Suprapubic skin (tissue), 4 donors: ENCODE results near the gene PCMTD2. TPM values are rescaled to one million over a fixed set of nuclear protein-coding genes. Genes with fewer than 3 reads are reported as not detected.

Source experiments
- DNase-seq, 2 donors: peaks; one replicate each; pipeline ENCODE4 v3.0.0-alpha.2; 2019; ENCODE audit warnings: low spot score in 2 of 2
- H3K27ac ChIP-seq: fragments of 200-600 bp; sonication (generic); one replicate; pipeline ENCODE4 v1.5.1; 2019
- H3K27me3 ChIP-seq: fragments of 200-600 bp; sonication (generic); one replicate; pipeline ENCODE4 v1.5.1; 2019
- H3K36me3 ChIP-seq: fragments of 200-600 bp; sonication (generic); one replicate; pipeline ENCODE4 v1.5.1; 2019
- H3K4me1 ChIP-seq: fragments of 200-600 bp; sonication (generic); one replicate; pipeline ENCODE4 v1.5.1; 2019
- H3K4me3 ChIP-seq: fragments of 200-600 bp; sonication (generic); one replicate; pipeline ENCODE4 v1.5.1; 2019; ENCODE audit warnings: mild to moderate bottlenecking
- H3K9me3 ChIP-seq: fragments of 200-600 bp; sonication (generic); one replicate; pipeline ENCODE4 v1.5.1; 2019
- EP300 ChIP-seq: sonication (generic); formaldehyde crosslinking; IDR thresholded peaks from one replicate; pipeline ENCODE4 v1.6.1; 2017; ENCODE audit warnings: antibody characterized with exemption
- POLR2A ChIP-seq, 2 donors: fragments of 450-650 bp; IDR thresholded peaks; one replicate each; pipeline ENCODE4 v1.6.1; 2017; ENCODE audit warnings: antibody characterized with exemption in 2 of 2, mild to moderate bottlenecking in 2 of 2, moderate library complexity in 2 of 2
- POLR2AphosphoS5 ChIP-seq, 3 donors: sonication (generic); formaldehyde crosslinking; IDR thresholded peaks; one replicate each; pipeline ENCODE4 v1.6.1; 2017; ENCODE audit warnings: antibody characterized with exemption in 3 of 3
- WGBS: methylation state at CpG from one replicate; pipeline ENCODE4 v1.1.5; 2018; 5-methylcytosine and 5-hydroxymethylcytosine counted together
- total RNA-seq, 4 donors: library from RNA; depleted of rRNA; stranded (reverse); fragments of >200 nt; gene quantifications; one replicate each; pipeline ENCODE4 v1.1.0, GENCODE V29; 2016
- TF ChIP-seq, protein P1 (sequence below), 2 donors: fragments of 200-600 bp in 1 of 2; fragments of 450-650 bp in 1 of 2; sonication (generic) in 1 of 2; IDR thresholded peaks; one replicate each; pipeline ENCODE4 v1.5.1; 2016 to 2019; ENCODE audit warnings: antibody characterized with exemption in 2 of 2, mild to moderate bottlenecking in 1 of 2, moderate library complexity in 1 of 2

PCMTD2 gene
- total RNA-seq, 4 donors from 2014 or later, result 102 to 245 (median 147) TPM

DNA sequence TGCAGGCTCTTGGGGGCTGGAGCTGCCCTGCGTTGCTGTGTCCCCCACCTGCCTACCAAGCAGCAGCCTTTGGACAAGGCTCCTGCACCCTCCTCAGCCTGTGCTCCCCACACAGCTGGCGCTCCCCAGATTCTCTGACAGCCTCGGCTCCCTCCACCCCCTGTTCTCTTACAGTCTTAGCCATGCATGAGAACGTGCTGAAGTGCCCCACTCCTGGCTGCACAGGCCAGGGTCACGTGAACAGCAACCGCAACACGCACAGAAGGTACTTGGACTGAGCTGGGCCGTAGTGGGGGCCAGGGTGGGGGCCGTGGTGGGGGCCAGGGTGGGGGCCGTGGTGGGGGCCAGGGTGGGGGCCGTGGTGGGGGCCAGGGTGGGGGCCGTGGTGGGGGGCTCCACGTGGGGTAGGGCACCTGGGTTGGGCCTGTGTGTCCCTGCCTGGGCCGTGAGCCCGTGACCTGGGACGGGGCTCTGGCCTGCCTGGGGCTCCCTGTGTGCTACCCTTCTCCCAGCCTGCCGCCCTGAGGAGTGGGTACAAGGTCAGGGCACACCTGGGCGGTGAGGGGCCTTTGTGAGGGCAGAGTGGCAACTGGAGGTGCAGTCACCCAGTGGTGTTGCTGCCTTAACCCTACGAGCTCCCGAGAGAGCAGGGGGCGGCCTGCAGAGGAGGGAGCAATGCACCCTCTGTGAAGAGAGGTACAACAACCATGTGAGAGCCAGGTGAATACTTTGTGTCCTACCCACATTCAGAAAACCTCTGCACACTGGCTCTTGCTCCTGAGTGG is 43.5 kb upstream of the PCMTD2 start:
- H3K27ac ChIP-seq, result no peak overlapping the region
- WGBS, result 86% methylated on average over 1 of the region's 21 CpGs
- no peak for DNase-seq
- no peaks in the 10 kb centered on the region for H3K36me3 ChIP-seq
- no peak overlapping the region for H3K4me3 ChIP-seq
- H3K4me1 ChIP-seq, result peaks cover 11% of the 10 kb centered on the region
- peaks cover 5% of the 10 kb centered on the region for H3K27me3 ChIP-seq
- TF ChIP-seq POLR2AphosphoS5 (IDR thresholded peaks at IDR 0.05) (no peak), EP300 (no peak), POLR2A (IDR thresholded peaks at IDR 0.05) (no peak)
- TF ChIP-seq, protein P1, sequence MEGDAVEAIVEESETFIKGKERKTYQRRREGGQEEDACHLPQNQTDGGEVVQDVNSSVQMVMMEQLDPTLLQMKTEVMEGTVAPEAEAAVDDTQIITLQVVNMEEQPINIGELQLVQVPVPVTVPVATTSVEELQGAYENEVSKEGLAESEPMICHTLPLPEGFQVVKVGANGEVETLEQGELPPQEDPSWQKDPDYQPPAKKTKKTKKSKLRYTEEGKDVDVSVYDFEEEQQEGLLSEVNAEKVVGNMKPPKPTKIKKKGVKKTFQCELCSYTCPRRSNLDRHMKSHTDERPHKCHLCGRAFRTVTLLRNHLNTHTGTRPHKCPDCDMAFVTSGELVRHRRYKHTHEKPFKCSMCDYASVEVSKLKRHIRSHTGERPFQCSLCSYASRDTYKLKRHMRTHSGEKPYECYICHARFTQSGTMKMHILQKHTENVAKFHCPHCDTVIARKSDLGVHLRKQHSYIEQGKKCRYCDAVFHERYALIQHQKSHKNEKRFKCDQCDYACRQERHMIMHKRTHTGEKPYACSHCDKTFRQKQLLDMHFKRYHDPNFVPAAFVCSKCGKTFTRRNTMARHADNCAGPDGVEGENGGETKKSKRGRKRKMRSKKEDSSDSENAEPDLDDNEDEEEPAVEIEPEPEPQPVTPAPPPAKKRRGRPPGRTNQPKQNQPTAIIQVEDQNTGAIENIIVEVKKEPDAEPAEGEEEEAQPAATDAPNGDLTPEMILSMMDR (IDR thresholded peaks at IDR 0.05), result no peak
- H3K9me3 ChIP-seq, result no peaks in the 10 kb centered on the region

DNA sequence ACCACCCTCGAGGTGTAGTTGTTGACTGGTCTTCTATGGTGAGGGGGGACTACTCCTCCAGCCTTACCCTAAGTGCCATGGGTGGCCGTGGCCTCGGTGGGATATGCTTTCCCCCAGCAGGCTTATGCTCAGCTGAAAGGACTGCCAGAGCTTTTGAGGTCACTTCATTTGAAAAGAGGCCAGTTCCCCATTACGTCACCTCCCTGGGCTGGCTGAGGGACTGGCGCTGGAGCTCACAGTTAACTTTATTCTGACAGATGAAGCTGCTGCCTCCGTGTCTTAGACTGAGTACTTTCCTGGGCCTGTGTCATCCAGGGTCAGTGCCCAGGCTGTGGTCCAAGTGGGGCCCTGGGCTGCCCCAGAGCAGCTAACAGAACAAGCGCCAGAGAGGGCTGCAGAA is 42.8 kb upstream of the PCMTD2 start:
- Histone ChIP-seq H3K27ac (no peak overlapping the region), H3K27me3 (peaks cover 5% of the 10 kb centered on the region), H3K9me3 (no peaks in the 10 kb centered on the region), H3K4me3 (no peak overlapping the region), H3K4me1 (peaks cover 15% of the 10 kb centered on the region), H3K36me3 (no peaks in the 10 kb centered on the region)
- TF ChIP-seq POLR2AphosphoS5 (IDR thresholded peaks at IDR 0.05), result no peak
- no peak for DNase-seq
- 37% methylated on average over 2 of the region's 7 CpGs for WGBS

DNA sequence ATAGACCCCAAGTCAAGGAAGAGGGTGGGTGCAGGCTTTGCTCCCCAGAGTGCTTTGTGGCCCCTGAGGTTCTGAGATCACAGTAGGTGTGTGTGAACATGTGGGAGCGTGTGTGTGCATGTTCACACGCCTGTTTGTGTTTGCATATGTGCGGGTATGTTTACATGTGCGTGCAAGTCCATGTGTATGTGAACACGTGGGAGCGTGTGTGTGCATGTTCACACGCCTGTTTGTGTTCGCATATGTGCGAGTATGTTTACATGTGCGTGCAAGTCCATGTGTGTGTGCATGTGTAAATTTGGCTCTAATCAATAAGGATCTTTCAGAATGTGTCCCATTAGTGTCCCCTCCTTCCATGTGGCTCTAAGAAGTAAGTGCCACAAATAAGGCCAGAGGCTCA is 41.4 kb upstream of the PCMTD2 start:
- no peaks in the 10 kb centered on the region for H3K36me3 ChIP-seq
- WGBS, result 85% methylated on average over 10 of the region's 10 CpGs
- H3K4me1 ChIP-seq, result peaks cover 19% of the 10 kb centered on the region
- H3K4me3 ChIP-seq, result no peak overlapping the region
- no peak for DNase-seq
- H3K9me3 ChIP-seq, result no peaks in the 10 kb centered on the region
- no peak for TF ChIP-seq POLR2A (IDR thresholded peaks at IDR 0.05)
- no peak for TF ChIP-seq POLR2AphosphoS5 (IDR thresholded peaks at IDR 0.05)
- TF ChIP-seq, protein P1 (IDR thresholded peaks at IDR 0.05), result no peak
- no peak for TF ChIP-seq EP300
- no peak overlapping the region for H3K27ac ChIP-seq
- peaks cover 3% of the 10 kb centered on the region for H3K27me3 ChIP-seq

DNA sequence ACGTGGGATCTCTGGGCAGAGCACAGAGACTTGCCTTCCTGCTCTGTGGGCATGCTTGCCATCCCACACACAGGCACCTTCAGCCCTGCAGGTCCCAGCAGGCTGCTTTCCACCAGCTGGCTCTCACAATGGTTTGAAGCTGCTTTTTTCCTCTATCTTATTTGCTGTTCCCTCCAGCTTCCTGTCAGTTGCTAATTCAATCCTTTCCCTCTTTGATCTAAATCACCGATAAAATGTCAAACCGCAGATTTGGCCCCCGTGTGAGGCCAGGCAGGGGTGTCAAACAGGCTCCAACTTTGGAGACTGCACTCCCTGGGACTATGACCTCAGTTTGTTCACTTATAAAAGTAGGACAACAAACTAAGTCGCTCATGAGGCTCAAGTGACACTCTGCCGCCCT is 40.6 kb upstream of the PCMTD2 start:
- peaks cover 4% of the 10 kb centered on the region for H3K27me3 ChIP-seq
- no peak for TF ChIP-seq POLR2AphosphoS5 (IDR thresholded peaks at IDR 0.05)
- TF ChIP-seq POLR2A (IDR thresholded peaks at IDR 0.05), result no peak
- TF ChIP-seq, protein P1 (IDR thresholded peaks at IDR 0.05), result no peak
- TF ChIP-seq EP300, result no peak
- H3K4me1 ChIP-seq, result peaks cover 22% of the 10 kb centered on the region
- no peak overlapping the region for H3K4me3 ChIP-seq
- no peaks in the 10 kb centered on the region for H3K36me3 ChIP-seq
- H3K27ac ChIP-seq, result no peak overlapping the region
- no peaks in the 10 kb centered on the region for H3K9me3 ChIP-seq
- DNase-seq, result no peak
- 32% methylated on average over 6 of the region's 6 CpGs for WGBS

DNA sequence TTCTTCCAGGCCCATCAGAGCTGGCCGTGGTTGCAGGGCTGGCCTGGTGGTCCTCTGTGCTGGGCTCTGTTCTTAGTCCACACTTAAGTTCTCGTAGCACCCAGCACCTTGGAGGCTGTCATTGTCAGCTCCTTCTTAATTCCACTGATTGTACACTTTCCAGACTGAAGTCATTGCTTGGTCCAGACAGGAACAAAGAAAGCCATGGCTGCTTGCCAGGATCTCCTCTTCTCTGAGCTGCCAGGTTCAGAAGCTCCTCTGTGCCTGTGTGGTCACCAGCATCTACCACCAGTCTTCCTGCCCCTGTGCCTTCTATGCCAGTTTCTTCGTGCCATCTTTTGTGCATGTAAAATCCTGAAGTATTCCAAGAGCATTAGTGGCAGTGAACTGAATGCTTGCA is 39.5 kb upstream of the PCMTD2 start:
- no peak for DNase-seq
- no peak for TF ChIP-seq POLR2A (IDR thresholded peaks at IDR 0.05)
- TF ChIP-seq POLR2AphosphoS5 (IDR thresholded peaks at IDR 0.05), result no peak
- TF ChIP-seq, protein P1 (IDR thresholded peaks at IDR 0.05), result no peak
- TF ChIP-seq EP300, result no peak

More for the DNA sequence above, 39.5 kb upstream of the PCMTD2 start:
- Histone ChIP-seq H3K9me3 (no peaks in the 10 kb centered on the region), H3K27ac (no peak overlapping the region), H3K4me1 (peaks cover 22% of the 10 kb centered on the region), H3K27me3 (peaks cover 14% of the 10 kb centered on the region), H3K36me3 (no peaks in the 10 kb centered on the region), H3K4me3 (no peak overlapping the region)
- 75% methylated on average over 3 of the region's 3 CpGs for WGBS
